AG20443 (cell line): ENCODE measurements around the gene MSMP.
A peak's percentile ranks its signal among the peaks of the same experiment; 100 is the strongest.

ENCODE experiments used
- DNase-seq: peaks from one replicate; pipeline ENCODE4 v3.0.0; 2012; ENCODE audit warnings: low spot score, mixed read lengths

MSMP gene

GRCh38 chr9:35754264-35754663, at the start of gene MSMP:
TSS of gene MSMP (minus strand) at chr9:35754276. CDS start at chr9:35754129, 147 bp downstream.
- no peak for DNase-seq

GRCh38 chr9:35801328-35802128, 47.5 kb upstream of the MSMP start:
- no peak for DNase-seq

- DNase-seq: no peak
These were observed 46.5 kb upstream of the MSMP start for GRCh38 chr9:35800530-35800929.

GRCh38 chr9:35798658-35799374, 44.7 kb upstream of the MSMP start:
- peak; percentile 27 for DNase-seq

- no peak for DNase-seq
These were observed 43.4 kb upstream of the MSMP start for GRCh38 chr9:35797311-35798109.

- no peak for DNase-seq
These were observed 41.6 kb upstream of the MSMP start for GRCh38 chr9:35795695-35796094.

- peak; percentile 25 for DNase-seq
These were observed 39.4 kb upstream of the MSMP start for GRCh38 chr9:35793461-35793860.

GRCh38 chr9:35792826-35793225, 38.8 kb upstream of the MSMP start:
- DNase-seq: no peak

- DNase-seq: no peak
These were observed 38.1 kb upstream of the MSMP start for GRCh38 chr9:35792024-35792813.

- DNase-seq: peak; percentile 84
These were observed 37.3 kb upstream of the MSMP start, which contains the start of gene NPR2 for GRCh38 chr9:35791297-35791921. TSS of gene NPR2 (plus strand) at chr9:35791591. CDS start at chr9:35792409, 818 bp downstream.

GRCh38 chr9:35790385-35791296, 36.6 kb upstream of the MSMP start:
- DNase-seq: peak; percentile 92

- no peak for DNase-seq
These were observed 35.9 kb upstream of the MSMP start for GRCh38 chr9:35790025-35790384.

GRCh38 chr9:35789541-35789940, 35.5 kb upstream of the MSMP start:
- no peak for DNase-seq

- DNase-seq: no peak
These were observed 29.3 kb upstream of the MSMP start for GRCh38 chr9:35783418-35783817.

- DNase-seq: no peak
These were observed 27.0 kb upstream of the MSMP start for GRCh38 chr9:35781066-35781465.

- DNase-seq: no peak
These were observed 24.4 kb upstream of the MSMP start for GRCh38 chr9:35778496-35778895.

GRCh38 chr9:35776018-35776417, 21.9 kb upstream of the MSMP start:
- no peak for DNase-seq

- no peak for DNase-seq
These were observed 21.0 kb upstream of the MSMP start for GRCh38 chr9:35774907-35775635.

- no peak for DNase-seq
These were observed 17.9 kb upstream of the MSMP start for GRCh38 chr9:35771943-35772342.
